Right atrium auricular region (tissue), 2 donors: ENCODE data around the gene CPNE7. TPM values are rescaled to one million over a fixed set of nuclear protein-coding genes. Genes with fewer than 3 reads are reported as not detected.

Source experiments
- DNase-seq: peaks from one replicate; pipeline ENCODE4 v3.0.0-alpha.2; 2019; ENCODE audit warnings: low spot score
- H3K27ac ChIP-seq, 2 donors: fragments of 200-600 bp; sonication (generic); 1 replicate in 1 of 2; 2 replicates in 1 of 2; pipeline ENCODE4 v1.5.1; 2016 to 2019
- H3K27me3 ChIP-seq, 2 donors: fragments of 200-600 bp; sonication (generic); one replicate each; pipeline versions ENCODE4 v1.5.1 to v1.6.0; 2017 to 2019
- H3K36me3 ChIP-seq: fragments of 200-600 bp; sonication (generic); one replicate; pipeline ENCODE4 v1.5.1; 2016
- H3K4me1 ChIP-seq, 2 donors: fragments of 200-600 bp; sonication (generic); one replicate each; pipeline versions ENCODE4 v1.5.1 to v1.6.0; 2017 to 2019
- H3K4me3 ChIP-seq, 2 donors: fragments of 200-600 bp; sonication (generic); 1 replicate in 1 of 2; 2 replicates in 1 of 2; pipeline ENCODE4 v1.5.1; 2017 to 2019; ENCODE audit warnings: mild to moderate bottlenecking in 1 of 2, moderate library complexity in 1 of 2
- H3K9me3 ChIP-seq, 2 donors: fragments of 200-600 bp; sonication (generic); one replicate each; pipeline ENCODE4 v1.5.1; 2019
- CTCF ChIP-seq, 2 donors: fragments of 200-600 bp; sonication (generic); IDR thresholded peaks; one replicate each; pipeline ENCODE4 v1.5.1; 2019; ENCODE audit warnings: antibody characterized with exemption in 2 of 2
- total RNA-seq, 2 donors: library from RNA; depleted of rRNA; stranded (reverse); fragments of >200 nt; gene quantifications; one replicate each; pipeline ENCODE4 v1.1.0, GENCODE V29; 2016

CPNE7 gene
- total RNA-seq, 2 donors from 2014 or later = not detected

- H3K27ac ChIP-seq = no peak overlapping the region
- DNase-seq = no peak
- no peak for TF ChIP-seq CTCF (IDR thresholded peaks at IDR 0.05)
- H3K4me1 ChIP-seq = peaks cover 0 to 11% of the 10 kb centered on the region in 2 donors
- H3K27me3 ChIP-seq = no peaks in the 10 kb centered on the region
- H3K9me3 ChIP-seq = no peaks in the 10 kb centered on the region
- H3K4me3 ChIP-seq = no peak overlapping the region
- no peaks in the 10 kb centered on the region for H3K36me3 ChIP-seq
Measured at GRCh38 chr16:89604764-89605163, 29.2 kb downstream of the CPNE7 start.

- no peak overlapping the region for H3K4me3 ChIP-seq
- TF ChIP-seq CTCF (IDR thresholded peaks at IDR 0.05) = no peak
- H3K4me1 ChIP-seq = peaks cover 0 to 11% of the 10 kb centered on the region in 2 donors
- H3K9me3 ChIP-seq = no peaks in the 10 kb centered on the region
- no peak for DNase-seq
- H3K27me3 ChIP-seq = no peaks in the 10 kb centered on the region
- H3K36me3 ChIP-seq = no peaks in the 10 kb centered on the region
- no peak overlapping the region for H3K27ac ChIP-seq
Measured at GRCh38 chr16:89605186-89605970, 29.8 kb downstream of the CPNE7 start.

GRCh38 chr16:89606006-89606405 is 30.4 kb downstream of the CPNE7 start:
- Histone ChIP-seq H3K27ac (no peak overlapping the region), H3K9me3 (no peaks in the 10 kb centered on the region), H3K4me1 (peaks cover 0 to 11% of the 10 kb centered on the region in 2 donors), H3K27me3 (no peaks in the 10 kb centered on the region), H3K4me3 (no peak overlapping the region), H3K36me3 (no peaks in the 10 kb centered on the region)
- no peak for DNase-seq
- no peak for TF ChIP-seq CTCF (IDR thresholded peaks at IDR 0.05)

GRCh38 chr16:89607453-89607852 is 31.9 kb downstream of the CPNE7 start:
- Histone ChIP-seq H3K4me1 (peaks cover 0 to 5% of the 10 kb centered on the region in 2 donors), H3K36me3 (no peaks in the 10 kb centered on the region), H3K4me3 (no peak overlapping the region), H3K27me3 (no peaks in the 10 kb centered on the region), H3K27ac (no peak overlapping the region), H3K9me3 (no peaks in the 10 kb centered on the region)
- no peak for TF ChIP-seq CTCF (IDR thresholded peaks at IDR 0.05)
- DNase-seq = no peak

GRCh38 chr16:89607937-89608740 is 32.6 kb downstream of the CPNE7 start:
- no peak for TF ChIP-seq CTCF (IDR thresholded peaks at IDR 0.05)
- H3K27me3 ChIP-seq = no peaks in the 10 kb centered on the region
- no peaks in the 10 kb centered on the region for H3K36me3 ChIP-seq
- H3K27ac ChIP-seq = no peak overlapping the region
- no peak overlapping the region for H3K4me3 ChIP-seq
- H3K9me3 ChIP-seq = no peaks in the 10 kb centered on the region
- DNase-seq = no peak
- no peaks in the 10 kb centered on the region for H3K4me1 ChIP-seq
